Dendritic cell treated with granulocyte-macrophage colony-stimulating factor and Interleukin-4, amounts not matched to agents 40 ng/mL and 50 ng/mL, for 4 days (primary cell): ENCODE results near the gene SLC25A12.
"Not testable (repeated sequence)": the region's sequence is repeated elsewhere in the genome, so short reads cannot be mapped to it uniquely, and the experiment has no call there.

Experiments
- H3K27ac Mint-ChIP-seq: one replicate; pipeline ENCODE4 v1.8.0; 2022; ENCODE audit warnings: mild to moderate bottlenecking, mixed read lengths
- H3K27me3 Mint-ChIP-seq: one replicate; pipeline ENCODE4 v1.8.0; 2022; ENCODE audit warnings: mild to moderate bottlenecking, mixed read lengths
- H3K36me3 Mint-ChIP-seq: one replicate; pipeline ENCODE4 v1.8.0; 2022; ENCODE audit warnings: low read depth, mixed read lengths
- H3K4me1 Mint-ChIP-seq: one replicate; pipeline ENCODE4 v1.8.0; 2022; ENCODE audit warnings: low read depth, mixed read lengths
- H3K4me3 Mint-ChIP-seq: one replicate; pipeline ENCODE4 v1.8.0; 2022; ENCODE audit warnings: mild to moderate bottlenecking, moderate library complexity, mixed read lengths
- H3K9me3 Mint-ChIP-seq: one replicate; pipeline ENCODE4 v1.8.0; 2022; ENCODE audit warnings: mixed read lengths
- intact Hi-C: fragments of 100-400 bp; cut with micrococcal nuclease; formaldehyde crosslinking; loops from one replicate; pipeline ENCODE4 v1.15.0; 2022

SLC25A12 gene

GRCh38 chr2:171830039-171830438 is 64.0 kb downstream of the SLC25A12 start:
- Mint-ChIP-seq H3K4me3 (no peak overlapping the region), H3K36me3 (peaks cover 84% of the 10 kb centered on the region), H3K27me3 (no peaks in the 10 kb centered on the region), H3K9me3 (peaks cover 32% of the 10 kb centered on the region), H3K27ac (no peak overlapping the region), H3K4me1 (no peaks in the 10 kb centered on the region)
- intact Hi-C loops: no loop called here

- Mint-ChIP-seq H3K27ac (no peak overlapping the region), H3K4me3 (no peak overlapping the region), H3K36me3 (peaks cover 36% of the 10 kb centered on the region), H3K4me1 (peaks cover 15% of the 10 kb centered on the region), H3K27me3 (no peaks in the 10 kb centered on the region), H3K9me3 (no peaks in the 10 kb centered on the region)
- intact Hi-C loops: no loop called here
These were observed 70.0 kb downstream of the SLC25A12 start for GRCh38 chr2:171824086-171824485.

GRCh38 chr2:171822525-171823322 is 71.3 kb downstream of the SLC25A12 start:
- no peak overlapping the region for H3K4me3 Mint-ChIP-seq
- intact Hi-C loops: no loop called here
- peaks cover 15% of the 10 kb centered on the region for H3K4me1 Mint-ChIP-seq
- H3K27me3 Mint-ChIP-seq: no peaks in the 10 kb centered on the region
- H3K27ac Mint-ChIP-seq: no peak overlapping the region
- peaks cover 26% of the 10 kb centered on the region for H3K36me3 Mint-ChIP-seq
- H3K9me3 Mint-ChIP-seq: no peaks in the 10 kb centered on the region

- no peaks in the 10 kb centered on the region for H3K9me3 Mint-ChIP-seq
- peaks cover 7% of the 10 kb centered on the region for H3K36me3 Mint-ChIP-seq
- intact Hi-C loops: loop anchor here (10.0 kb wide), 1 partner anchor 645 kb away; no protein-coding TSS in a partner anchor
- no peaks in the 10 kb centered on the region for H3K27me3 Mint-ChIP-seq
- no peak overlapping the region for H3K4me3 Mint-ChIP-seq
- peaks cover 15% of the 10 kb centered on the region for H3K4me1 Mint-ChIP-seq
- no peak overlapping the region for H3K27ac Mint-ChIP-seq
These were observed 74.6 kb downstream of the SLC25A12 start for GRCh38 chr2:171819453-171819852.

- peaks cover 20% of the 10 kb centered on the region for H3K36me3 Mint-ChIP-seq
- H3K27ac Mint-ChIP-seq: no peak overlapping the region
- H3K27me3 Mint-ChIP-seq: no peaks in the 10 kb centered on the region
- H3K4me1 Mint-ChIP-seq: no peaks in the 10 kb centered on the region
- intact Hi-C loops: loop anchor here (10.0 kb wide), 1 partner anchor 650 kb away; no protein-coding TSS in a partner anchor
- no peaks in the 10 kb centered on the region for H3K9me3 Mint-ChIP-seq
- no peak overlapping the region for H3K4me3 Mint-ChIP-seq
These were observed 79.2 kb downstream of the SLC25A12 start for GRCh38 chr2:171814883-171815282.

GRCh38 chr2:171814174-171814573 is 79.9 kb downstream of the SLC25A12 start:
- Mint-ChIP-seq H3K36me3 (peaks cover 22% of the 10 kb centered on the region), H3K27me3 (no peaks in the 10 kb centered on the region), H3K9me3 (no peaks in the 10 kb centered on the region), H3K4me3 (no peak overlapping the region), H3K27ac (no peak overlapping the region), H3K4me1 (no peaks in the 10 kb centered on the region)
- intact Hi-C loops: loop anchor here (10.0 kb wide), 1 partner anchor 651 kb away; no protein-coding TSS in a partner anchor

- no peak overlapping the region for H3K4me3 Mint-ChIP-seq
- no peak overlapping the region for H3K27ac Mint-ChIP-seq
- peaks cover 27% of the 10 kb centered on the region for H3K36me3 Mint-ChIP-seq
- no peaks in the 10 kb centered on the region for H3K27me3 Mint-ChIP-seq
- H3K4me1 Mint-ChIP-seq: no peaks in the 10 kb centered on the region
- intact Hi-C loops: loop anchor here (10.0 kb wide), 1 partner anchor 651 kb away; no protein-coding TSS in a partner anchor
- H3K9me3 Mint-ChIP-seq: no peaks in the 10 kb centered on the region
These were observed 80.3 kb downstream of the SLC25A12 start for GRCh38 chr2:171813729-171814128.

- Mint-ChIP-seq H3K4me1 (no peaks in the 10 kb centered on the region), H3K36me3 (peaks cover 28% of the 10 kb centered on the region), H3K4me3 (no peak overlapping the region), H3K27ac (no peak overlapping the region), H3K9me3 (no peaks in the 10 kb centered on the region), H3K27me3 (no peaks in the 10 kb centered on the region)
- intact Hi-C loops: loop anchor here (10.0 kb wide), 1 partner anchor 652 kb away; no protein-coding TSS in a partner anchor
These were observed 80.9 kb downstream of the SLC25A12 start for GRCh38 chr2:171813126-171813525.

- no peaks in the 10 kb centered on the region for H3K27me3 Mint-ChIP-seq
- no peak overlapping the region for H3K4me3 Mint-ChIP-seq
- H3K36me3 Mint-ChIP-seq: peaks cover 32% of the 10 kb centered on the region
- no peak overlapping the region for H3K27ac Mint-ChIP-seq
- H3K9me3 Mint-ChIP-seq: no peaks in the 10 kb centered on the region
- H3K4me1 Mint-ChIP-seq: no peaks in the 10 kb centered on the region
- intact Hi-C loops: loop anchor here (2.0 to 10.0 kb wide), 3 partner anchors 294 to 654 kb away; no protein-coding TSS in a partner anchor
These were observed 82.8 kb downstream of the SLC25A12 start for GRCh38 chr2:171811245-171811628.

- Mint-ChIP-seq H3K36me3 (peaks cover 38% of the 10 kb centered on the region), H3K9me3 (no peaks in the 10 kb centered on the region), H3K27ac (no peak overlapping the region), H3K4me3 (no peak overlapping the region), H3K4me1 (no peaks in the 10 kb centered on the region), H3K27me3 (no peaks in the 10 kb centered on the region)
- intact Hi-C loops: loop anchor here (2.0 to 10.0 kb wide), 3 partner anchors 294 to 654 kb away; no protein-coding TSS in a partner anchor
These were observed 83.4 kb downstream of the SLC25A12 start for GRCh38 chr2:171810422-171811244.

GRCh38 chr2:171808885-171809284 is 85.2 kb downstream of the SLC25A12 start:
- H3K27me3 Mint-ChIP-seq, H3K4me3 Mint-ChIP-seq, H3K27ac Mint-ChIP-seq, intact Hi-C loops, H3K9me3 Mint-ChIP-seq, H3K4me1 Mint-ChIP-seq: not testable (repeated sequence)
- peaks cover 40% of the 10 kb centered on the region for H3K36me3 Mint-ChIP-seq

GRCh38 chr2:171807831-171808393 is 86.1 kb downstream of the SLC25A12 start:
- no peaks in the 10 kb centered on the region for H3K27me3 Mint-ChIP-seq
- intact Hi-C loops: no loop called here
- H3K9me3 Mint-ChIP-seq: no peaks in the 10 kb centered on the region
- H3K4me3 Mint-ChIP-seq: no peak overlapping the region
- no peak overlapping the region for H3K27ac Mint-ChIP-seq
- no peaks in the 10 kb centered on the region for H3K4me1 Mint-ChIP-seq
- H3K36me3 Mint-ChIP-seq: peaks cover 41% of the 10 kb centered on the region

GRCh38 chr2:171807119-171807518 is 86.9 kb downstream of the SLC25A12 start:
- Mint-ChIP-seq H3K27me3 (no peaks in the 10 kb centered on the region), H3K36me3 (peaks cover 38% of the 10 kb centered on the region), H3K27ac (no peak overlapping the region), H3K4me3 (no peak overlapping the region), H3K9me3 (no peaks in the 10 kb centered on the region), H3K4me1 (no peaks in the 10 kb centered on the region)
- intact Hi-C loops: no loop called here

- Mint-ChIP-seq H3K27ac (no peak overlapping the region), H3K27me3 (no peaks in the 10 kb centered on the region), H3K9me3 (no peaks in the 10 kb centered on the region), H3K4me1 (peaks cover 1% of the 10 kb centered on the region), H3K36me3 (peaks cover 44% of the 10 kb centered on the region), H3K4me3 (no peak overlapping the region)
- intact Hi-C loops: no loop called here
These were observed 89.6 kb downstream of the SLC25A12 start for GRCh38 chr2:171804456-171804855.
